Measurements from ENCODE around the gene PRDM12.

PRDM12 gene

DNA sequence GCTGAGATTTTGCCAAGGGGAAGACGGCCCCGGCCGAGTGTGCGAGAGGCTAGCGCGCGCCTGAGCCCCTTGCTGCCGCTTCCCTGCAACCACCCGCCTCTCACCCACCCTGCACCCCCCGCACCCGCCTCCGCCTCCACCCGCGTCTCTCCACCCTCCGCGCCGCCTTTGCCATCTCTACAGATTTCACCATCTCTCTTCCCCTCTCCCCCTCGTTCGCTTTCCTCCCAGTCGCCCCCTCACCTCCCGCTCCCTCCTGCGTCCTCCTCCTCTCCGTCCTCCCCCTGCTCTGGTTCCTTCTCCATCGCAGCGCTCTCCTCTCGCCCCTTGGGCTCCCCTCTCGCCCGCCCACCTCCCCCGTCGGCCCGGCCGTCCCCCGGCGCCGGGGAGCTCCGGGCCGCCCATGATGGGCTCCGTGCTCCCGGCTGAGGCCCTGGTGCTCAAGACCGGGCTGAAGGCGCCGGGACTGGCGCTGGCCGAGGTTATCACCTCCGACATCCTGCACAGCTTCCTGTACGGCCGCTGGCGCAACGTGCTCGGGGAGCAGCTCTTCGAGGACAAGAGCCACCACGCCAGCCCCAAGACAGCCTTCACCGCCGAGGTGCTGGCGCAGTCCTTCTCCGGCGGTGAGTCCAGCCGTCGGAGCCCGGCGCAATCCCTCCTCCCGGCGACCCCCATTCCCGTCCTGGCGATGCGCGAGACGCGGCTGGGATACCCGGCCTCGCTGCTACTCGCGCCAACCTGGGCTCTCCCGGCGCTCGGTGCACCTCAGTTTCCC is at the start of gene PRDM12:
Gene PRDM12, plus strand, starts transcription at position 344 of the 778 bp plus-strand sequence. Its CDS starts 60 bp downstream, at position 404.
- DNase-seq: no peak

DNA sequence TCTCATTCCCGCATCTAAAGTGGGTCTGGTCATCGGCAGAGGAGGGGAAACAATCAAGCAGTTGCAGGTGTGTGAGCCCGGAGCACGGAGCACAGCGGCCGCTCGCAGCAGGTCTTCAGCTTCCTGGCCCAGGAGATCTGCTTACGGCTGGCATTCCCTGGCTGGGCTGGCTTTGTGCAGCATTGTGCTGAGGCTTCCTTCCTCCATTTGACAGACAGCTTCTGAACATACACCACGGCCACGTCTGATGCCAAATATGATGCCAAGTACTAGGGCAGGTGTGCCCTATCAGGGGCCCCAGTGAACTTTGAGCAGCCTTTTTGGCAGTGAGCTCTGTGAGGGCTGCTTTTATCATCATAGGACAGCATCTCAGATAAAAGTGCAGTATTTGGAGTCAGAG is 47.9 kb upstream of the PRDM12 start:
- DNase-seq: no peak

DNA sequence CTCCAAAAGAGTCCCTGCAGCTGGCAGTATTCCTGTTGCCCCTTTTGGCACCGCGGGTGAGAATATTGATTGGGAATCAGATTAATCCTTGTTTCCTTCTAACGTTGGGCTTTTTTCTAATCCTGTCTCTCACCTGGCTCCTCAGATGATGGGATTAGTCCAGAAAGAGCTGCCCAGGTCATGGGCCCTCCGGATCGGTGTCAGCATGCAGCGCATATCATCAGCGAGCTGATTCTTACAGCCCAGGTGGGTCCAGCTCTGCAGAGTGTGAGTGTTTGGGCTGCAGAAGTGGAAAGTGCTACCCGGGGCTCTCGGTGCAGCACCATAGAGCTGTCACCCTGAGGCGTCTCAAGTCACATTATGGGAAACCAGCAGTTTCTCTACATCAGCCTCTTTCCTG is 40.9 kb upstream of the PRDM12 start:
- DNase-seq: no peak

DNA sequence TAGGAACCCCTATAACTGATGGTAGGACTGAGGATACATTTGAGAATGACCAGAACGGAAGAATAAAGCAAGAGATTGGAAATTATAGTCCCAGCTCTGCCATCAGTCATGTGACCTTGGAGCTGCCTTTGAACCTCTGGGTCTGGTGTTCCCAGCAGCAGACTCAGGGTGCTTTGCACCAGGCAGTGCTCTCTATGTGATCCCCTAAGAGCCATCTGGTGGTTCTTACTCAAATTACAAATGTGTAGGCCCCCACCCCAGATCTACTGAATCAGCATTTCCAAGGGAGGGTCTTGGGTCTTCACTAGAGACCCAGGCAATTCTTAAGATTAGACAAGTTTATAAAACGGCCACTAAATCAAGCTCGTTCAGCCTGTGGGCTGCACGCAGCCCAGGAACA is 40.2 kb upstream of the PRDM12 start:
- DNase-seq: no peak

DNA sequence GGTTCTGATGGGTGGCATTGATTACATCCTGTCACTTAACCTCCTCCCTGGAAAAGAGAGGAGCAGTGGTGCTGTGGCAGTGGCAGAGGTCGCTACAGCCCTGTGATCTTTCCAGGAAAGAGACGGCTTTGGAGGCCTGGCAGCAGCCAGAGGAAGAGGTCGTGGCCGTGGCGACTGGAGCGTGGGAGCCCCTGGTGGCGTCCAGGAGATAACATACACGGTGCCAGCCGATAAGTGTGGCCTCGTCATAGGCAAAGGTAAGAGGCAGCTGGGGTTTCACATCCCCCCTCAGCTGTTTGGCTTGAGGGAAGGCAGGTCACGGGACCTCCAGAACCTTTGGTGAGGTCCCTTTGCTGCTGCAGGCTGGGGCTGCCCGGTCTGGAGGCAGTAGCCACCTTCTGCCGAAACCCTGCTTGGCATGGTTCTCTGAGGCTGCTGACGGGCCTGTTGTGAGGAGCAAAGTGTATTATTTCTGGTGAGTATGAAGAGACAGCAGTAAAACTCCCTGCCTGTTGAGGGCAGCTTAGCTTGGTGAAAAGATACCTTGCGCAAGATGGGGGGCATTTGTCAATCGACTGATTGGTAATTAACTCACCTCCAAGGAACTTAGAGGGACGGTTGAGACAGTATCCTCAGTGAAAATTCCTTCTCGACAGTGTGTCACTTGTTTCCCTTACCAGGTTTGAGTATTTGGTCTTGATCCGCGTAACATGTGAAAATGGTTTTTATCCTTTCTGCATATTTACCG is 38.0 kb upstream of the PRDM12 start:
- no peak for DNase-seq

DNA sequence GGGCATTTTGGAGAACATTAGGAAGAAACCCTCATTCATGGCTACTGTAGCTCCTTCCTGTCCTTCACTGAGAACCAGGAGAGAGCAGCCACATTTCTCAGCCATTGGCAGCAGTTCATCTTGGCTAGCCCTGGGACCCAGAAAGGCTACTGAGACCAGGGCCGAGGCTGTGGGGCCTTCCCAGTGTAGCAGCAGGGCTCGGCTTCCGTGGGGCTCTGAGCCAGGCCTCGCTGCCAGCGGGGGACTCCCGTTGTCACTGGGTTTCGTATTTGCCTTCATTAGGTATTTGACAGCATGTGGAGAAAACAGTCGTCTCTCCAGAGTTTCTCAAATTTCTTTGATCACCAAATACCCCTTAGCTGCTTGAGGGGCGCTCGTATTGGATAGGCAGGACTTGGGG is 37.3 kb upstream of the PRDM12 start:
- no peak for DNase-seq

DNA sequence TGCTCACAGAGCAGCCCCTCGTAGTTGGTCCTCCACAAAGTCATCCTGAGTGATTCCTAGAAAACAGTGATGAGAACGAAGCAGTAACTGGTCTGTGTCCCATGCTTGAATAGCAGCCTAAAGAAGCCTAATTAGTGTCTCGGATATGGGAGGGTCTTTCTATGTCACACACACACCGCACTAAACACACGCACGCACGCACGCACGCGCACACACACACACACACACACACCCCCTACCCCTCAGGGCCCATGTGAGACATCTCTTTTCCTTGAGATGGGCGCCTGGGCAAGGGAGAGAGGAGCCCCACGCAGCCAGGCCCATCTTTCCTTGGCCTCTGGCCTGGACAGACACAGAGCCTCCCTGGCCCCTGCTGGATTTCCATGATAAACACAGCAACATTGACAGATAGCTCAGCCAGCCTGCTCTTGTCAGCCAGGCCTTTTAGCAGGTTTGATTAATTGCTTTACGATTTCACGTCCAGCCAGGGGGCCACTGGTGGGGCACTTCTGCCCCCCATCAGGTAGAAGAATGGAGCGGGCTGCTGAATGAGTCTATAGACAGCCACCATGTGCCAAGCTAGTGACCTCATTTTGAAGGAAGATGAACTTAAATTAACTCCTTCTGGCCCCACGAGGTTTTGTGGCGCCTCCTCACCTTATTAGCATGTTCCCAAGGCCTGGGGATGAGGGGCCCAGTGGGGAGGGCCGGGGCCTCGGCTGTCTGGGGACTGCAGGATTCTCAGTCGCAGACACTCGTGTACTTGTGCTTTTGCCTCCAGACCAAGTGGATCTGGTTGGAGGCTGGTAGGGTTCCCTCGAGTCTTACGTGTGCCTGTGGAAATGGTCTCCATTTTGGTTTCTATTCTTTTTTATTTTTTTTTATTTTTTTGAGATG is 36.2 kb upstream of the PRDM12 start:
- DNase-seq: no peak

DNA sequence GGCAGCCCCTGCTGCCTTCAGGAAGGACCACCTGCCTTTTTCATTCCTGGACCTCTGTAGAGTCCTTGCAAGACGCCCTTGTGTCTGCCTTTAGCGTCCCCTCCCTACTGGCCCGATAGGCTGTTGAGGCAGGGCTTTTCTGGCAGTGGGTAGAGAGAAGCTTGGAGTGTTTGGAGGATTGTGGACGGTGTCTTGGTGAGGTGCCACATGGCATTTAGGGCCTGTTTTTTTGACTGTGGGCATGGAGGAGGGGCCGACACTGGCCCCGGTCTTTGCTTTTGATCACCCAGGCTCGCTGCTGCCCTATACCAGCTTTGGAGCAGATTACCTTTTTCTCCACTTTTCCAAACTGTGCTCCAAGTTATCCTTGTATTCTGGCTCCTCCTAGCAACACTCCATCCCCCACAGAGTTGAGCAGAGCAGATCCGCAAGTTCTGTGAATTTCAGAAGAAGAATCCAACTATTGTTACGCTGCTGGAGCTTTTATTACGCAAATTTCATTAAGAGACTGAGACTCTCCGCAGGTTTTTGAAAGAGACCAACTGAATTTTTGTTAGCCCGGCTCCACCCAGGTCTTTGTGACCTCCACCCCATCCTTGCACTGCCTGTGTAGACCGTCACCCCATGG is 34.8 kb upstream of the PRDM12 start:
- DNase-seq: no peak

DNA sequence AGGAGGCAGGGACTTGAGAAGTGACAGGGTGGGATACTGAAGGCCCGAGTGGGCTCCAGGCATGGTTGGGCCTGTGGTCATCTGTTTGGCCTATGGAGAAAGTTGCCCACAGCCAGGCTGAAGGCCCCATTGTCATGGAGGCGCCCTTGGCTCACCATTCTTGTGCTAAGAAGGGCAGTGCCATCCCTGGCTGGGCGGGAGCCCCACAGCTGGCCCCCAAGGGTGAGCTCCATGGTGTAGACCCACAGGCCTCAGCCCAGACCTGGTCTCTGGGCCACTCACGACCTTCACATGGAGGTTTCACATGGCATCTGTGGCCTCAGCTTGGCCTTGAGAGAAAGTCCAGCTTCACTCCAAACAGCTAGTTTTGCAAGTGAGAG is 34.3 kb upstream of the PRDM12 start:
- no peak for DNase-seq

DNA sequence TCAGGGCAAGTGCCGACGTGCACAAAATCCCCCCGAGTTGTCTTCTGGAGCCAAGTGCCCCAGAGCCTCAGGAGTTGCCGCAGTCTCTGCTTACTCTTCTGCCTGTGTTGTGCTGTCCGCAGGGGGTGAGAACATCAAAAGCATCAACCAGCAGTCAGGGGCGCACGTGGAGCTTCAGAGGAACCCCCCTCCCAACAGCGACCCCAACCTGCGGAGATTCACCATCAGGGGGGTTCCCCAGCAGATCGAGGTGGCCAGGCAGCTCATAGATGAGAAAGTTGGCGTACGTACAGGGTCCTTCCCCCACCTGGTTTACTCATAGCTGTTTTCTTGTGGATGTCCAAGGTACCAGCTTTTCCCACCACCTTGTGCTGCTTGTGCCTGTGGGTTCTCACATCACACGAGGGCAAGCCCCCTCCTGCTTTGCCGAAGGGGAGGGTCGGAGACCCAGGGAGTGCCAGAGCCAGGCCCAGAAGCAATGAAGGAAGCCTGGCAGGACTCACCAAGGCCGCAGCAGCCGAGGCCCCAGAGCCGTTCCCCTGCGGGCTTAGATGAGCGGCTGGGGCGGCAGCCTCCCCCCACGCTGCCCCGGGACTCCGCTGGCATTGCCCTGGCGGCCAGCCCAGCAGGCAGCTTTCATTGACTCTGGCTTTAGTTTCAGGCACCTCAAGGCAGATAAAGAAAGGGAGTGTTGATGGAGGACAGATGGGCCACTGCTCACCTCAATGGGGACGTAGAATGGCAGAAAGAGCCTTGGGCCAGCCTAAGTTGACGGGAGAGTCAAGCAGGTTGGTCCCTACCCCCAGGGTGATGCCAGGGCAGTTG is 33.7 kb upstream of the PRDM12 start:
- no peak for DNase-seq

DNA sequence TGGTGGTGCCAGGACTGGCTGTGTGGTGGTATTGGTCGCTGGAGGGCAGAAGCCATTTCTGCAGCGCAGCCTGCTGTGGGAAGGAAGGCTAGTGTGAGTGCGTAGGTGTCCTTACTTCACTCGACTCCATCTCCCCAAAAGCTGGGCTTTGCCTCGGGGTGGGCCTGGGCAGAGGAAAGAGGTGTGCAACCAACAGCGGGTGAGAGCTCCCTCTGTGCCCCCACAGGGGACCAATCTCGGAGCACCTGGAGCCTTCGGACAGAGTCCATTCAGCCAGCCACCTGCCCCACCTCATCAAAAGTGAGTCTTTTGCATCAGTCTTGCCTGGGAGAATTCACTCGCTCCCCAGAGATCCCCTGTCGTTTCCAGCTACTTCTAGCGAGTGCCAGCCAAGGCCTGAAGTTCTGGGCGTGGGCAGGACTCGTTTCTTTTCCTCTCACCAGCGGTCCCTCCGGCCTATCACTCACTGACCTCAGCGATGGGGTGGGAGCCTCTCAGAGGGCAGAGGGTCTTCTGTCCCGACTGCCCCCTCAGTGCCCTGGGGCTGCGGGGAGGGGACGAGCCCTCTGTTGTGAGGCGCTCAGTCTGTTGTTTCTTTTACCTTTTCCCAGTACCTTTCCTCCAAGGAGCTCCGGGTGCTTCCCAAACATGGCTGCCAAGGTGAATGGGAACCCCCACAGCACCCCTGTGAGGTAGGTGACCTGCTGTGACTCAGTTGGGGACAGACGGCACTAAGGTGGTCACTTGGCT is 32.9 kb upstream of the PRDM12 start:
- DNase-seq: no peak

DNA sequence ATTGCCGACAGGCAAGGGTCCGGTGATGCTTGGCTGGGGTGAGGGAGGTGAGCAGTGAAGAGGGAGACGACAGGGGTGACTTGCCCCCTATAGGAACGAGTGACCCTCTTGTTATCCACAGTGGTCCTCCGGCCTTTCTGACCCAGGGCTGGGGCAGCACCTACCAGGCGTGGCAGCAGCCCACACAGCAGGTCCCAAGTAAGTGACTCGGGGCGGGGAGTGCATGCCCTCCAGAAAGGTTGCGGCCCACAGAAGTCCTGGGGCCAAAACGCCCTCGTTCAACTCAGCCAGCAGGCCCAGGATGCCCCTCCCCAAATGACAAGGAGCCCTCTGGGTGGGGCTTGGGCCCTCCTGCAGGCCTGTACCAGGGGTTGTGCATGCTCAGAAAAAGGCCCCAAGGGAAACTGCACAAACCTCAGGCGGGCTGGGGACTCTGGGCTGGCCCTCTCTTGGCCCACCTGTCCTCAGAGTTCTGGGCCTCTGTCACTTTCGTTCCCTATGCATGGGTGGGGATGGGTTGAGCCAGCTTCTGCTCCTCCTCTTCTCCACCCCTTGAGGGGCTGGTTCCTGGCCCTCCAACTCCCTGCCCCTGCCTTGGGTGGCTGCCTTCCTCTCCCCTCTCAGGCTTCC is 32.2 kb upstream of the PRDM12 start:
- no peak for DNase-seq

DNA sequence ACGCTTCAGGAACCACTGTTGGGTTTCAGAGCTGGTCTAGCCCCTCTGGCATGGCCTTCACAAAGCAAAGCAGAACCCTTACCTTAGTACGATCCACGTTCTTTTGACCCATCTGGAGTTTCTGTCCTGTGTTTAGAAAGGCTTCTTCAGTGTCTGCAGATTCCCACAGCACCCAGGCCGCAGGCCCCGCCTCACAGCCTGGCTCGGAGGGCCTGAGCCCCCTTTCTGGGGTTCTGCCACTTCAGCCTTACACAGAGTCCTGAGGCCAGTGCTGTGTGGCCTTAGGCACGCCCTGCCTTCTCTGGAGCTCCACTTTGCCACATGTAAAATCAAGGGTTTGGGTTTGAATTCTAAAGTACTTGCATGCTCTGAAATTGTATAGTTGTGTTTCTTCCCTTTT is 31.6 kb upstream of the PRDM12 start:
- DNase-seq: no peak

DNA sequence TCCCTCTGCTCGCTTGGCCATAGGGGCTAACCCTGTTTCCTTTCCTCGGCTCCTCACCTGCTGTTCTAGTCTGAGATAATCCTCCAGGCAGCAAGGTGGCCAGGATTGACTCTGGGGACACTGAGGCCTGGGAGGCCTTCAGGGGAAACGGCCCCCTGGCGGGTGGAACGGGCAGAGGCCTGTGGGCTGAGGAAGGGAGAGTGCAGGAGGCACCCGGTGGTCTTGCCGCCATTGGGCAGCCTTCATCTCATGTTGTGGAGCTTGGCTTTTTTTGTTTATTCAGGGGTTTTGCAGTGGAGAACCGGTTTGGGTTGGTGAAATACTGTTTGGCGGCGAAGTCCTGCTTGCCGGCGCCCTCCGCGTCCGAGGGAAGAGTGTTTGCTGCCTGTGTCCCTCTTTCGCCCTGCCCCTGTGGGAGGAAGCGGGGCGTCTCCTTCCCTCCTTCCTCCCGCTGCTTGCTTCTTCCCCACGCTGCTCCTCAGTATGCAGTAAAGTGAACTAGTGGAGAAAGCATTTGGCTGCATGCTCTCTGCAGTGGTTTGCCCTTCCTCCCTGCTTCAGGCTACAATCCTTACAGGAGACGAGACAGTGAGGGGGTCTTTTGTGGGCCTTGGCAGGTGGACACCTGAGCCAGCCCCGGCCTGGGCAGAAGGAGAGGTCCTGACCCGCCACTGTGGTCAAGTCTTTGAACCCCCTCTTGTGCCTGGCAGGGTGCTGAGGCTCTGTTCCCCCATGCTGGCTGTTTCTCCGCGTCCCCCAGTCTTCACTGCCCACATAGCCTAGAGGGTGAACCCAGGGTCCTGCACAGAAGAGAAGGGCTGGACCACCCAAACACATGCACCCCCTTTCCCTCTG is 30.8 kb upstream of the PRDM12 start:
- no peak for DNase-seq

DNA sequence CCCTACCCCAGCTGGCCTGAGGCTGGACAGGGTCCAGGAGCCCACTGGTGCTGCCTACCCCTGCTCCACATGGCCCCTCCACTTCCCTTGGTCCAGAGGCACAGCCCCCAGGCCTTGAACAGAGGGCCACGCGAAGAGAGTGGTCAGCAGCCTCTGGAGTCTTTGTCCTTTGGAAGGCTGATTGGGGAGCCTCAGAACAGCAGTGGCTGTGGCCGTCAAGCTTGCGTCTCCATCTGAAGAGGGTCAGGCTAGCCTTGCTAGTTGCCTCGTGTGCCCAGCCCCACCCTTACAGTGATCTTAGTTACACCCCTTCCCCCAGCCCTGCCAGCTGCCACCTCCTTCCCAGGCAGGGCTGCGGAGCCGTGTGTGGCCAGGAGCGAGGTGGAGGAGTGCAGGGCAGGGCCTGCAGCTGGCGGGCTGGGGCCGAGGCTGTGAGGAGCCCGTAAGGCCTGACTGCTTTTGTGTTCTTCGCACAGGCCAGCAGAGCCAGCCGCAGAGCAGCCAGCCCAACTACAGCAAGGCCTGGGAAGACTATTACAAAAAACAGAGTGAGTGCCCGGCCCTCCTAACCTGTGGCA is 30.1 kb upstream of the PRDM12 start:
- no peak for DNase-seq

DNA sequence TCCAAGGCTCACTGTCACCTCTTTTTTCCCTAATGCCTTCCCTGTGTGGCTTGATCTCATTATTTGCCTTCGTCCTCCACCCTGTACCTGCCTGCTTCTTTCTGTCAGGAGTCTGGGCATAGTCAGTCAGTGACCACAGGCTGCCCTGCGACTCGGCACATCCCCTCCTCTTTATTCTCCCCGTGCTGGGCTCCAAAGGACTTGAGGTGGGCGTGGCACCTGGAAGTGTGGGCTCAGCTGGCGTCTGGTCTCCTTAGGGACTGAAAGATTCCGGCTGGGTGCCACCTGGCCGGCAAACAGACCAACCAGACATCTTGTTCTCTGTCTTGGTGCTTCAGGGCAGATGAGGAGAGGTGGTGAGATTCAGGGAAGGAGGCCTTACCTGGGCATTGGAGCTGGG is 29.6 kb upstream of the PRDM12 start:
- no peak for DNase-seq

DNA sequence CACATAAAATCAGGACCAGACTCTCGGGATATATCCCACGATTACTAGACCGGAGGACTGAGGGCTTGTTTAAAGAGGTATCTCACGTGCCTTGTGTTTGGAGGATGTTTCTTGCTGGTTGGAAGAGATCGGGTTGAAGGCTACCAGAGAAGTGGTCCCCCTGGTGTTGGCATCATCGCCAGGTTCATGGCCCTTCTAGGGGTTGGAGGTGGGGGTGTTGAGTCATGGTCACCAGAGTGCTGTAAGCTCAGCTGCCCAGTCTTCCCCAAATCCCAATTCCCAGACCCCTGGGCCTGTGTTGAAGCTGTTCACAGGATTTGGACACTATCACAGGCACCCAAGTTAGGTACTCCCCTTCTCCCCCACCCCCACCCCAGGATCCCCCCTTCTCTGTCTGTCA is 29.1 kb upstream of the PRDM12 start:
- DNase-seq: no peak

DNA sequence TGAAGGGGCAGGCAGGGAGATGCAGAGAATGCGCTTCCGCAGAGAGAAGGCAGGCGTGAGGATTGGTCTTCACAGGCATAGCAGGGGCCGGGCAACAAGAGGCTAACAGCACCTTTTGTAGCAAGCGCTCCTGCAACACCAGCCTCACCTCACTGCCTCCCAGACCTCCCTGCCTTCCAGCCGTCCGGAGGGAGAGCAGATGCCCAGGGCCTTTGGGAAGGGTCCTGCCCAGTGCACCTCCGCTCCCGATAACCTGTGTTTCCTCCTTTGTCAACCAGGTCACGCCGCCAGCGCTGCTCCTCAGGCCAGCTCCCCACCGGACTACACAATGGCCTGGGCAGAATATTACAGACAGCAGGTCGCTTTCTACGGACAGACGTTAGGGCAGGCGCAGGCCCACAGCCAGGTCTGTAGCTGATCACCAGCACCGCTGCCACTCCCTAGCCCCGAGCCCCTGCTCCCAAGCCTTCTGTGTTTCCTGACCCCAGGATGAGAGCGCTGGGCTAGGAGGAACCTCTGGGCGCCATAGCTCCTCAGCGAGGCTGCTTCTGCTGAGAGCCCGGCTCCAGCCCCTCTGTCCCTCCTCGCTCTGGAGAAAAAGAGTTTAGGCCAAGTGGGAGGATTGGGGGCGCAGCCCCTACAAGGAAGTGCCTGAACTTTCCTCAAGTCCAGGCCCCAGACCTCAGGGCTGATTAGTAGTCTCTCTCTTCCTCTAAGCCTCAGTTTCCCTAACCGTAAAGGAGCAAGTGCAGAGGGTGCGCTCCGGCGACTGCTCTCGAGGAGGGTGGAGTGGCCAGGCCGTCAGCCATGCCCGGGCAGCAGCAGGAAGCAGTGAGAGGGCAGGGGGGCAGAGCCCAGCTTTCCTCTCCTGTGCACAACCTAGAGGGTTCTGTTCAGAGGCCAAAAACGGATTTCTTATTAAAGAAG is 28.4 kb upstream of the PRDM12 start:
- no peak for DNase-seq

All from activated naive CD4-positive, alpha-beta T cell (primary cell).